ENCODE results near the gene CYB5D1.

DNA sequence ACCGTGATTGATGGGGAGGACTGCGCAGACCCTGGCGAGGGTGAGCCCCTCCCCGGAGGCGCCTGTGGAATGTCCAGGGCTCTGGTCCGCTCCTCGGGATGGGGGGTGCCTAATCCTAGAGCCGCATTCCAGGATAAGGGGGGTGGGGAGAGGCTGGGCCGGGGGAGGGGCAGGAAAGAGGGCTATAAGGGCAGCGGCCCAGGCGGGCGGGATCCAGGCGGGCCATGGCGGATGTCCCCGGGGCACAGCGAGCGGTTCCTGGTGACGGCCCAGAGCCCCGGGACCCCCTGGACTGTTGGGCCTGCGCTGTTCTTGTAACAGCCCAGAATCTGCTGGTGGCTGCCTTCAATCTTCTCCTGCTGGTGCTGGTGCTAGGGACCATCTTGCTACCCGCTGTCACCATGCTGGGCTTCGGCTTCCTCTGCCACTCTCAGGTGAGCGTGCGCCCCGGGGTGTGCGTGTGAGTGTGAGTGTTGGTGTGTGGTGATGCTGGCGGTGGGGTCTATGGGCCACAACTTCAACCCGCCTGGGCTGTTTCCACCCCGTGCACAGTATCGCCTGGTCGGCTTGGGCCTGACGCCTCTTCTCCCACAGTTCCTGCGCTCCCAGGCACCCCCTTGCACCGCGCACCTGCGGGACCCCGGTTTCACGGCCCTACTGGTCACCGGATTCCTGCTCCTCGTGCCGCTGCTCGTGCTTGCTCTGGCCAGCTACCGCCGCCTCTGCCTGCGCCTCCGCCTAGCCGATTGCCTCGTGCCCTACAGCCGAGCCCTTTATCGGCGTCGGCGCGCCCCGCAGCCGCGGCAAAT, 2.7 kb upstream of the CYB5D1 start, which contains the start of gene TMEM88:
- TF ChIP-seq, protein P1, sequence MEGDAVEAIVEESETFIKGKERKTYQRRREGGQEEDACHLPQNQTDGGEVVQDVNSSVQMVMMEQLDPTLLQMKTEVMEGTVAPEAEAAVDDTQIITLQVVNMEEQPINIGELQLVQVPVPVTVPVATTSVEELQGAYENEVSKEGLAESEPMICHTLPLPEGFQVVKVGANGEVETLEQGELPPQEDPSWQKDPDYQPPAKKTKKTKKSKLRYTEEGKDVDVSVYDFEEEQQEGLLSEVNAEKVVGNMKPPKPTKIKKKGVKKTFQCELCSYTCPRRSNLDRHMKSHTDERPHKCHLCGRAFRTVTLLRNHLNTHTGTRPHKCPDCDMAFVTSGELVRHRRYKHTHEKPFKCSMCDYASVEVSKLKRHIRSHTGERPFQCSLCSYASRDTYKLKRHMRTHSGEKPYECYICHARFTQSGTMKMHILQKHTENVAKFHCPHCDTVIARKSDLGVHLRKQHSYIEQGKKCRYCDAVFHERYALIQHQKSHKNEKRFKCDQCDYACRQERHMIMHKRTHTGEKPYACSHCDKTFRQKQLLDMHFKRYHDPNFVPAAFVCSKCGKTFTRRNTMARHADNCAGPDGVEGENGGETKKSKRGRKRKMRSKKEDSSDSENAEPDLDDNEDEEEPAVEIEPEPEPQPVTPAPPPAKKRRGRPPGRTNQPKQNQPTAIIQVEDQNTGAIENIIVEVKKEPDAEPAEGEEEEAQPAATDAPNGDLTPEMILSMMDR (IDR thresholded peaks at IDR 0.05), result no peak
- no peak for TF ChIP-seq POLR2A (IDR thresholded peaks at IDR 0.05)

Measured in Peyer's patch (tissue), 4 donors.